Measurements from ENCODE around the gene IDH3A.

Gene IDH3A

GRCh38 chr15:78216276-78217104 is 67.3 kb downstream of the IDH3A start:
- no peak for DNase-seq (ENCODE audit: low read depth in 1 of 2, low spot score in 1 of 2)

- no peak for DNase-seq (ENCODE audit: low read depth in 1 of 2, low spot score in 1 of 2)
These were observed 71.6 kb downstream of the IDH3A start for GRCh38 chr15:78220713-78221112.
